Glutamatergic neuron (in vitro differentiated cells): ENCODE results near the gene LHFPL5. TPM values are rescaled to one million over a fixed set of nuclear protein-coding genes. Genes with fewer than 3 reads are reported as not detected.

Experiments used
- DNase-seq: peaks from one replicate; pipeline ENCODE4 v3.0.0; 2022
- H3K27ac Mint-ChIP-seq: one replicate; pipeline ENCODE4 v1.8.0; 2020; ENCODE audit warnings: mild to moderate bottlenecking, mixed read lengths, inconsistent platforms; ENCODE audit not compliant: unreplicated experiment
- H3K27me3 Mint-ChIP-seq: one replicate; pipeline ENCODE4 v1.8.0; 2020; ENCODE audit warnings: mild to moderate bottlenecking, moderate library complexity, mixed read lengths, inconsistent platforms; ENCODE audit not compliant: unreplicated experiment
- H3K36me3 Mint-ChIP-seq: one replicate; pipeline ENCODE4 v1.8.0; 2020; ENCODE audit warnings: mild to moderate bottlenecking, mixed read lengths, inconsistent platforms; ENCODE audit not compliant: unreplicated experiment
- H3K4me1 Mint-ChIP-seq: one replicate; pipeline ENCODE4 v1.8.0; 2020; ENCODE audit warnings: mild to moderate bottlenecking, low read depth, mixed read lengths, inconsistent platforms; ENCODE audit not compliant: unreplicated experiment
- H3K4me3 Mint-ChIP-seq: one replicate; pipeline ENCODE4 v1.8.0; 2020; ENCODE audit warnings: mild to moderate bottlenecking, mixed read lengths, inconsistent platforms; ENCODE audit not compliant: unreplicated experiment
- H3K9me3 Mint-ChIP-seq: one replicate; pipeline ENCODE4 v1.8.0; 2020; ENCODE audit warnings: mild to moderate bottlenecking, moderate library complexity, mixed read lengths, inconsistent platforms; ENCODE audit not compliant: unreplicated experiment
- total RNA-seq: library from RNA; stranded (reverse); fragmentation: NEBNext Ultra II Directional; extraction: Animal tissue kit (Norgen Biotek cat#: 25700); gene quantifications from one replicate; pipeline ENCODE4 v1.2.1, GENCODE V29; 2021; ENCODE audit not compliant: unreplicated experiment
- TF ChIP-seq, protein P1 (sequence below): fragments of 200-600 bp; sonication (generic); IDR thresholded peaks from one replicate; pipeline ENCODE4 v1.5.0; 2021; ENCODE audit not compliant: partially characterized antibody, unreplicated experiment

Gene LHFPL5
- total RNA-seq, 1 donor from 2014 or later, result 1.7 TPM

DNA sequence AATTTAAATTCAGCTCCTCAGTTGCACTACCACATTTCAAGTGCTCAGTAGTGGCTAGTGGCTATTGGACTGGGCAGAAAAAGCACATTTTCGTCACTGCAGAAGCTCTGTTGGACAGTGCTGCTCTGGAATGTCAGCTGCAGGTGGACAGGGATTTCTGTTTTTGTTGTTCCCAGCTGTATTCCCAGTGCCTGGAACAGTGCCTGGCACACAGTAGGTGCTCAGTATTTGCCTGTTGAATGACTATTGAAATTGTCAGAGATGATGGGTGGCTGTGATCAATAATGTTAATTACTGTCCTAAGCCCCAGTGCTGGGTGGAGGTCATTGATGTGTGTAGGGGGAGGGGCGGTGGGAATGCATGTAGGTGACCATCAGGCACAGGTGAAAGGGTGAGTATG is 18.9 kb upstream of the LHFPL5 start:
- peaks cover 6% of the 10 kb centered on the region for H3K27me3 Mint-ChIP-seq
- DNase-seq, result no peak
- no peaks in the 10 kb centered on the region for H3K9me3 Mint-ChIP-seq
- H3K36me3 Mint-ChIP-seq, result no peaks in the 10 kb centered on the region
- H3K4me1 Mint-ChIP-seq, result no peaks in the 10 kb centered on the region
- H3K27ac Mint-ChIP-seq, result no peak overlapping the region
- TF ChIP-seq, protein P1, sequence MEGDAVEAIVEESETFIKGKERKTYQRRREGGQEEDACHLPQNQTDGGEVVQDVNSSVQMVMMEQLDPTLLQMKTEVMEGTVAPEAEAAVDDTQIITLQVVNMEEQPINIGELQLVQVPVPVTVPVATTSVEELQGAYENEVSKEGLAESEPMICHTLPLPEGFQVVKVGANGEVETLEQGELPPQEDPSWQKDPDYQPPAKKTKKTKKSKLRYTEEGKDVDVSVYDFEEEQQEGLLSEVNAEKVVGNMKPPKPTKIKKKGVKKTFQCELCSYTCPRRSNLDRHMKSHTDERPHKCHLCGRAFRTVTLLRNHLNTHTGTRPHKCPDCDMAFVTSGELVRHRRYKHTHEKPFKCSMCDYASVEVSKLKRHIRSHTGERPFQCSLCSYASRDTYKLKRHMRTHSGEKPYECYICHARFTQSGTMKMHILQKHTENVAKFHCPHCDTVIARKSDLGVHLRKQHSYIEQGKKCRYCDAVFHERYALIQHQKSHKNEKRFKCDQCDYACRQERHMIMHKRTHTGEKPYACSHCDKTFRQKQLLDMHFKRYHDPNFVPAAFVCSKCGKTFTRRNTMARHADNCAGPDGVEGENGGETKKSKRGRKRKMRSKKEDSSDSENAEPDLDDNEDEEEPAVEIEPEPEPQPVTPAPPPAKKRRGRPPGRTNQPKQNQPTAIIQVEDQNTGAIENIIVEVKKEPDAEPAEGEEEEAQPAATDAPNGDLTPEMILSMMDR, result no peak
- no peak overlapping the region for H3K4me3 Mint-ChIP-seq

DNA sequence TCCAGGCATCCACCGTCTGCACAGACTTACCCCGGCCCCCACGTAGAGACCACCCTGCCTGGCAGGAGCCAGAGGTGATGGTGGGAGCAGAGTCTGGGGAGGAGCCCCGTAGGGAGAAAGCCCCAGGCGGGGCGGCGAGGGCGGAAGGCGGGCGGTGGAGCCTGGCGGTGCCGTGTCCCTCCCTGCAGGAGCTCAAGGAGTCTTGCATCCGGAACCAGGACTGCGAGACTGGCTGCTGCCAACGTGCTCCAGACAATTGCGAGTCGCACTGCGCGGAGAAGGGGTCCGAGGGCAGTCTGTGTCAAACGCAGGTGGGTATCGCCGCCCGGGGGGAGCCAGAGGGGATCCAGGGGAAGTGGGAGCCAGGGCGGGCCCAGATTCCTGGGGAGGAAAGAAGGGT is 18.3 kb upstream of the LHFPL5 start:
- Mint-ChIP-seq H3K4me1 (no peaks in the 10 kb centered on the region), H3K27ac (no peak overlapping the region), H3K36me3 (no peaks in the 10 kb centered on the region), H3K9me3 (no peaks in the 10 kb centered on the region), H3K27me3 (peaks cover 6% of the 10 kb centered on the region), H3K4me3 (no peak overlapping the region)
- no peak for DNase-seq
- TF ChIP-seq, protein P1, result no peak

DNA sequence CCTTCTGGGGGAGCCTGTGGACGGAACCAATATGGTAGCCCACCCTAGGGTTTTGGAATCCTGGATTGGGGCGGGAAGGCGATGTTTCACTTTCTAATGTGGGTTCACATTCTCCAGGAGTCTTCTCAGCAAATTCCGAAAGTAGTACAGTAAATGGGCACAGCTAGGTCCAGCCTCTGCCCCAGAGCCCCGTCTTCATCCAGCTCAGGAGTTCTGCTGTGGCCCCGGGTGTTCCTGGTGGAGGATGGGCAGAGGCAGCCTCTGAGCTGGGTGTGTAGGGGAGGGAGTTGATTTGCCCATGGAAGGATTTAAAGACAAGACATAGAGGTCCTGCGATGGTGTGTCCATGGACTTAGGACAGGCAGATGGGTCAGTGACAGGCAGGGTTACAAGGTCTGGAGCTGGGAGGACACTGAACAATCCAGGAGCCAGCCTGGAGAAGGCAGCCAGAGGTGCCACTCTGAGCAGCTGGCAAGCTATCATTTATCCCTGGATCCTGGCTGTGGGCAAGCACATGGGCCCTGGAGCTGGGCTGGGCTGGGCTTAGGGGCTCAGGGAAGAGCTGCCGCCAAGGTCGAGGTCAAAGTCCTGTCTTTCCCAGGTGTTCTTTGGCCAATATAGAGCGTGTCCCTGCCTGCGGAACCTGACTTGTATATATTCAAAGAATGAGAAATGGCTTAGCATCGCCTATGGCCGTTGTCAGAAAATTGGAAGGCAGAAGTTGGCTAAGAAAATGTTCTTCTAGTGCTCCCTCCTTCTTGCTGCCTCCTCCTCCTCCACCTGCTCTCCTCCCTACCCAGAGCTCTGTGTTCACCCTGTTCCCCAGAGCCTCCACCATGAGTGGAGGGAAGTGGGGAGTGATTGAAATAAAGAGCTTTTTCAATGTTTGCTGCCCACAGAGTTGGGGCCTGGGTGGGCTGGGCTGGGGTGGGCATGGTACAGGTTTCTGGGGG is 17.6 kb upstream of the LHFPL5 start:
- TF ChIP-seq, protein P1, result no peak
- Mint-ChIP-seq H3K27ac (no peak overlapping the region), H3K4me1 (no peaks in the 10 kb centered on the region), H3K9me3 (no peaks in the 10 kb centered on the region), H3K4me3 (no peak overlapping the region), H3K36me3 (no peaks in the 10 kb centered on the region), H3K27me3 (peaks cover 6% of the 10 kb centered on the region)
- DNase-seq, result no peak

DNA sequence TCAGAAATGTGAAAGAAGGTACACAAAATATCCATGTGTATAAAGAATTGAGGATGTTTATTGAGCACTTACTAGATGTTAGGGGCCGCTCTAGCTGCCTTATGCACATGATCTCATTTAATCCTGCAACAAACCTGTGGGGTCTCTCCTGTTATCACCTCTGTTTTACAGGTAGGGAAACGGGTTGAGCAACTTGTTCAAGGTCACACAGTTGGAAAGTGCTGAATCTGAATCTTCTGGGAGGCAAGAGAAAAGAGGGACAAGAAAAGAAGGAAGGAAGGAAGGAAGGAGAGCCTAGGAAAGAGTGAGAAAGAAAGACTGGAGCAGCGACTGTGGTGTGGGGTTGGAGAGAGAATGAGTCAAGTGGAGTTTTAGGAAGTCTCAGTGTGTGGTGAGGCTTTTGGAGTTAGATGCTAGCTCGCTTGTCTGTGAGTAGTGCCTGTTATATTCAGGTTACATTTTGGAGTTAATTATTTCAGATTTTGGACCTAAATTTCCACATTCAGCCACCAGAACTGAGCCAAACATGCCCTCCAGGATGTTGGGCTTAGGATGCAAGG is 16.6 kb upstream of the LHFPL5 start:
- no peak for DNase-seq
- H3K4me3 Mint-ChIP-seq, result no peak overlapping the region
- H3K27ac Mint-ChIP-seq, result no peak overlapping the region
- H3K36me3 Mint-ChIP-seq, result no peaks in the 10 kb centered on the region
- peaks cover 6% of the 10 kb centered on the region for H3K27me3 Mint-ChIP-seq
- TF ChIP-seq, protein P1, result no peak
- H3K4me1 Mint-ChIP-seq, result no peaks in the 10 kb centered on the region
- peaks cover under 1% of the 10 kb centered on the region for H3K9me3 Mint-ChIP-seq

DNA sequence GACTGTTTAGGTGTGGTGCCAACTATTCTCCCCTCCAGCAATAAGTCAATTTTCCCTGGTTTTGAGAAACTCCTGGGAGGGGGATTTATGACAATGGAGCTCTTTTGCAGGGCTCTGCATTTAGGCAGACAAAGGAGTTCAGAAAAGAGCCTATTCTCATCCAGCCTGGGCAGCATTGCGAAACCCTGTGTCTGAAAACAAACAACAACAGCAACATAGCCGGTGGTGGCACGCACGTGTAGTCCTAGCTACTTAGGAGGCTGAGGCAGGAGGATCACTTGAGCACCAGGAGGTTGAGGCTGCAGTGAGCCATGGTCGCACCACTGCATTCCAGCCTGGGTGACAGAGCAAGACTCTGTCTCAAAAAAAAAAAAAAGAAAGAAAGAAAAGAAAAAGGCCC is 14.5 kb upstream of the LHFPL5 start:
- Mint-ChIP-seq H3K4me3 (no peak overlapping the region), H3K4me1 (no peaks in the 10 kb centered on the region), H3K27ac (no peak overlapping the region), H3K9me3 (peaks cover 3% of the 10 kb centered on the region), H3K27me3 (peaks cover 2% of the 10 kb centered on the region), H3K36me3 (no peaks in the 10 kb centered on the region)
- no peak for DNase-seq
- TF ChIP-seq, protein P1, result no peak
